ENCODE results near the gene SMPD4. TPM values are rescaled to one million over a fixed set of nuclear protein-coding genes. Genes with fewer than 3 reads are reported as not detected.

SMPD4 gene
- total RNA-seq, 1 experiment from 2014 or later: 98.9 TPM

DNA sequence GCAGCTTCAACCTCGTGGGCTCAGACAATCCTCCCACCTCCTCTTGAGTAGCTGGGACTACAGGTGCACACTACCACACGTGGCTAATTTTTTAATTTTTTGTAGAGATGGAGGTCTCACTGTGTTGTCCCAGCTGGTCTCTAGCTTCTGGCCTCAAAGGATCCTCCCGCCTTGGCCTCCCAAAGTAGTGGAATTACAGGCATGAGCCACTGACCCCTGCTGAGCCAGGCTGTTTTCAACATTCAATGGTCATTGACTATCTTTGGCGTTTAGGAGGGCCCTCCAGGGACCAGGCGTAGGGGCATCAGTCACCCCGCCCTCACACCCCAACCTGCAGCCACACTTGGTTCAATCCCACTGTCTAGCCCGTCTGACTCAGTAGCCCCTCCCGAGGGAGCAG is 5.9 kb upstream of the SMPD4 start (continued):
- TF ChIP-seq, protein P1, sequence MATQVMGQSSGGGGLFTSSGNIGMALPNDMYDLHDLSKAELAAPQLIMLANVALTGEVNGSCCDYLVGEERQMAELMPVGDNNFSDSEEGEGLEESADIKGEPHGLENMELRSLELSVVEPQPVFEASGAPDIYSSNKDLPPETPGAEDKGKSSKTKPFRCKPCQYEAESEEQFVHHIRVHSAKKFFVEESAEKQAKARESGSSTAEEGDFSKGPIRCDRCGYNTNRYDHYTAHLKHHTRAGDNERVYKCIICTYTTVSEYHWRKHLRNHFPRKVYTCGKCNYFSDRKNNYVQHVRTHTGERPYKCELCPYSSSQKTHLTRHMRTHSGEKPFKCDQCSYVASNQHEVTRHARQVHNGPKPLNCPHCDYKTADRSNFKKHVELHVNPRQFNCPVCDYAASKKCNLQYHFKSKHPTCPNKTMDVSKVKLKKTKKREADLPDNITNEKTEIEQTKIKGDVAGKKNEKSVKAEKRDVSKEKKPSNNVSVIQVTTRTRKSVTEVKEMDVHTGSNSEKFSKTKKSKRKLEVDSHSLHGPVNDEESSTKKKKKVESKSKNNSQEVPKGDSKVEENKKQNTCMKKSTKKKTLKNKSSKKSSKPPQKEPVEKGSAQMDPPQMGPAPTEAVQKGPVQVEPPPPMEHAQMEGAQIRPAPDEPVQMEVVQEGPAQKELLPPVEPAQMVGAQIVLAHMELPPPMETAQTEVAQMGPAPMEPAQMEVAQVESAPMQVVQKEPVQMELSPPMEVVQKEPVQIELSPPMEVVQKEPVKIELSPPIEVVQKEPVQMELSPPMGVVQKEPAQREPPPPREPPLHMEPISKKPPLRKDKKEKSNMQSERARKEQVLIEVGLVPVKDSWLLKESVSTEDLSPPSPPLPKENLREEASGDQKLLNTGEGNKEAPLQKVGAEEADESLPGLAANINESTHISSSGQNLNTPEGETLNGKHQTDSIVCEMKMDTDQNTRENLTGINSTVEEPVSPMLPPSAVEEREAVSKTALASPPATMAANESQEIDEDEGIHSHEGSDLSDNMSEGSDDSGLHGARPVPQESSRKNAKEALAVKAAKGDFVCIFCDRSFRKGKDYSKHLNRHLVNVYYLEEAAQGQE (IDR thresholded peaks at IDR 0.05; ENCODE audit: low read depth): no peak
- TF ChIP-seq EZH2phosphoT487 (IDR thresholded peaks at IDR 0.05; ENCODE audit: borderline replicate concordance): no peak
- TF ChIP-seq EGR1 (IDR thresholded peaks at IDR 0.05; ENCODE audit: low read depth): no peak
- no peak for TF ChIP-seq JUND (IDR thresholded peaks at IDR 0.05)
- no peak for TF ChIP-seq ZNF274 (IDR thresholded peaks at IDR 0.05; ENCODE audit: low read depth, low read length)
- TF ChIP-seq ZFX (IDR thresholded peaks at IDR 0.05): no peak
- TF ChIP-seq SP1 (IDR thresholded peaks at IDR 0.05; ENCODE audit: low read depth): no peak
- TF ChIP-seq CEBPB (IDR thresholded peaks at IDR 0.05; ENCODE audit: low read depth): no peak

DNA sequence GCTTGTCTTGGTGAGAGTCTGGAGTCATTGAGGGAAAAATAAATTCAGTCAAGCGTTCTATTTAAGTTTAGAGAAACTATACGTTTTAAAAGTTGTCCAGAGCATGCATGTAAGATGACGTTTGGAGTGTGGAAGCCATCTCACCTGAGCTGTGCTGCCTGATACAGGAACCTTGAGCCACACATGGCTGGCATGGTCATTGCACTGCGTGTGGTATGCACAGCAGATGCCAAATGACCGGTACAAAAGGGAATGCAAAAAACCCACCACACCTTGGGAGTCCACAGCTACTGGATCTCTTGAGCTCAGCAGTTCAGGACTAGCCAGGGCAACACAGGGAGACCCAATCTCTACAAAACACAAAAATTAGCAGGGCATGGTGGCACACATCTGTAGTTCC is 5.0 kb upstream of the SMPD4 start:
- BruUV-seq (replicated peaks): no TSS peak
- Histone ChIP-seq H3K79me2 (ENCODE audit: insufficient read depth, low read length) (peaks cover 22% of the 10 kb centered on the region), H3K4me3 (replicated peaks in 1 of 2; ENCODE audit: low read depth in 1 of 2, low read length in 2 of 2) (no peak overlapping the region), H3K27me3 (ENCODE audit: insufficient read depth, low read length) (no peaks in the 10 kb centered on the region), H3K9ac (ENCODE audit: low read length) (no peak overlapping the region), H3K27ac (ENCODE audit: low read depth, low read length) (no peak overlapping the region), H3K36me3 (ENCODE audit: control insufficient read depth in 1 of 2, insufficient read depth in 2 of 2, low read length in 2 of 2) (peaks cover 4 to 6% of the 10 kb centered on the region in 2 experiments; a peak in 2 of 4 replicates), H3K4me1 (ENCODE audit: control insufficient read depth in 1 of 2, insufficient read depth in 2 of 2, low read length in 2 of 2) (peaks cover 0 to 15% of the 10 kb centered on the region in 2 experiments; a peak in 1 of 4 replicates), H3K4me2 (ENCODE audit: low read length) (no peak overlapping the region), H4K20me1 (ENCODE audit: insufficient read depth) (no peaks in the 10 kb centered on the region), H2AFZ (ENCODE audit: low read depth, low read length, poor library complexity, severe bottlenecking) (no peak overlapping the region), H3K9me3 (ENCODE audit: control insufficient read depth in 1 of 2, insufficient read depth in 1 of 2, low read depth in 1 of 2, low read length in 2 of 2) (no peaks in the 10 kb centered on the region), H3K9me2 (ENCODE audit: insufficient read depth) (no peaks in the 10 kb centered on the region)
- ATAC-seq (no peak), DNase-seq (ENCODE audit: low read depth, low spot score) (no peak)
- ChIA-PET POLR2A (interaction anchor here (1.1 to 1.8 kb wide), 2 partner anchors 1301 to 1303 kb away, joined by 3 to 13 read pairs; no protein-coding TSS in a partner anchor), CTCF (interaction anchor here (1.4 kb wide), 1 partner anchor 1301 kb away, joined by 7 read pairs; no protein-coding TSS in a partner anchor), RAD21 (ENCODE audit: low non-redundant PET in 1 of 2, low total read pairs in 2 of 2, uncharacterized antibody in 2 of 2, unreplicated experiment in 2 of 2) (no interaction called here)
- TF ChIP-seq SIN3A (IDR thresholded peaks at IDR 0.05; ENCODE audit: low read depth) (no peak), ELF1 (IDR thresholded peaks at IDR 0.05; ENCODE audit: borderline replicate concordance, low read depth) (no peak), CBX3 (IDR thresholded peaks at IDR 0.05; ENCODE audit: low read depth) (no peak), EZH2phosphoT487 (IDR thresholded peaks at IDR 0.05; ENCODE audit: borderline replicate concordance) (no peak), RAD21 (IDR thresholded peaks at IDR 0.05; ENCODE audit: low read depth) (no peak), TCF7L2 (IDR thresholded peaks at IDR 0.05; ENCODE audit: borderline replicate concordance, extremely low read depth, insufficient read depth, insufficient read length) (no peak), POLR2AphosphoS5 (IDR thresholded peaks at IDR 0.05; ENCODE audit: low read depth, low read length) (no peak), SRF (IDR thresholded peaks at IDR 0.05; ENCODE audit: low read depth) (no peak), CEBPB (IDR thresholded peaks at IDR 0.05; ENCODE audit: low read depth) (no peak), EGR1 (IDR thresholded peaks at IDR 0.05; ENCODE audit: low read depth) (no peak), YY1 (IDR thresholded peaks at IDR 0.05; ENCODE audit: extremely low read depth, insufficient replicate concordance, low read depth, low read length) (no peak), FOSL1 (IDR thresholded peaks at IDR 0.05; ENCODE audit: low read depth) (no peak), EZH2 (IDR thresholded peaks at IDR 0.05) (no peak), ZFX (IDR thresholded peaks at IDR 0.05) (no peak)
- TF ChIP-seq, protein P2, sequence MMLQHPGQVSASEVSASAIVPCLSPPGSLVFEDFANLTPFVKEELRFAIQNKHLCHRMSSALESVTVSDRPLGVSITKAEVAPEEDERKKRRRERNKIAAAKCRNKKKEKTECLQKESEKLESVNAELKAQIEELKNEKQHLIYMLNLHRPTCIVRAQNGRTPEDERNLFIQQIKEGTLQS (IDR thresholded peaks at IDR 0.05): no peak
- TF ChIP-seq, protein P3, sequence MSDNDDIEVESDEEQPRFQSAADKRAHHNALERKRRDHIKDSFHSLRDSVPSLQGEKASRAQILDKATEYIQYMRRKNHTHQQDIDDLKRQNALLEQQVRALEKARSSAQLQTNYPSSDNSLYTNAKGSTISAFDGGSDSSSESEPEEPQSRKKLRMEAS (IDR thresholded peaks at IDR 0.05): no peak
- TF ChIP-seq, protein P4, sequence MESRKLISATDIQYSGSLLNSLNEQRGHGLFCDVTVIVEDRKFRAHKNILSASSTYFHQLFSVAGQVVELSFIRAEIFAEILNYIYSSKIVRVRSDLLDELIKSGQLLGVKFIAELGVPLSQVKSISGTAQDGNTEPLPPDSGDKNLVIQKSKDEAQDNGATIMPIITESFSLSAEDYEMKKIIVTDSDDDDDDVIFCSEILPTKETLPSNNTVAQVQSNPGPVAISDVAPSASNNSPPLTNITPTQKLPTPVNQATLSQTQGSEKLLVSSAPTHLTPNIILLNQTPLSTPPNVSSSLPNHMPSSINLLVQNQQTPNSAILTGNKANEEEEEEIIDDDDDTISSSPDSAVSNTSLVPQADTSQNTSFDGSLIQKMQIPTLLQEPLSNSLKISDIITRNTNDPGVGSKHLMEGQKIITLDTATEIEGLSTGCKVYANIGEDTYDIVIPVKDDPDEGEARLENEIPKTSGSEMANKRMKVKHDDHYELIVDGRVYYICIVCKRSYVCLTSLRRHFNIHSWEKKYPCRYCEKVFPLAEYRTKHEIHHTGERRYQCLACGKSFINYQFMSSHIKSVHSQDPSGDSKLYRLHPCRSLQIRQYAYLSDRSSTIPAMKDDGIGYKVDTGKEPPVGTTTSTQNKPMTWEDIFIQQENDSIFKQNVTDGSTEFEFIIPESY (IDR thresholded peaks at IDR 0.05; ENCODE audit: extremely low read depth, insufficient replicate concordance, low read length): no peak
- intact Hi-C loops (cut with micrococcal nuclease): no loop called here
